GM15510 (cell line): ENCODE results near the gene PALB2.

ENCODE experiments used
- POLR2A ChIP-seq: IDR thresholded peaks from 3 replicates; pipeline ENCODE4 v1.6.1; 2011; ENCODE audit warnings: borderline replicate concordance; ENCODE audit not compliant: insufficient read length; ENCODE audit errors: extremely low read depth

The PALB2 gene

GRCh38 chr16:23597003-23597756 is 43.9 kb downstream of the PALB2 start:
- TF ChIP-seq POLR2A: no peak

DNA sequence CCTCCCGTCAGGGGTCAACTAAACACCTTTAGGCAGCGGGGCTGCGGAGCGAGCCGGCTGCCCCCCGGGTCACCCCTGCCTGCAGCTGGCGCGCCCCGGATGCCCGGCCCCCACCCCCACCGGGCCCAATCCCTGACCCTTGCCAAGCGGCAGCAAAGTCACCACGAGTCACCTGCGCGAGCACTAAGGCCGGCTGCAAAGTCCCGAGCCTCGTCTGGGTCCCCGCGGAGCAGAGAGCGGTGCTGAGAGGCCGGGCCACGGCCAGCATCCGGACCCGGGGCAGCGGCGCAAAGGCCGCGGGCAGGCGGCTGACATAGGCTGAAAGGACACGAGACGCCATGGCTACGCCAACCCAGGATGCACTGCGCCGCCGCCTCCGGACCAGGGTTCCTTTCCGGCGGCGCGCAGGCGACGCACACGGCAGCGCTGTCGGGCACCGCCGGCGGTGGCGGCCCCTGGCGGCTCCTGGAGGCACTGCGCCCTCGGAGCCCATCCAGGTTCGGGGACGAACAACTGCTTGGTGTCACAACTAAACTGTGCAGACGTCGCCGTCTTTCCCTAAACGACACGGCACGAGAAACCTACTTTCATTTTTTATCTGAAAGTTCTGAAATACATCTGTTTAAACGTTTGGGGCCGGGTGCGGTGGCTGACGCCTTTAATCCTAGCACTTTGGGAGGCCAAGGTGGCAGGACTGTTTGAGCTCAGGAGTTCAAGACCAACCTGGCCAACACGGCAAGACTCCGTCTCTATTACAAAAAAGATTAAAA is 45.0 kb downstream of the PALB2 start, which contains the start of gene NDUFAB1:
Gene NDUFAB1 (minus strand): TSS at position 366 of the 770 bp plus-strand sequence. CDS start 26 bp downstream, at position 340.
- TF ChIP-seq POLR2A: peak; percentile 79

DNA sequence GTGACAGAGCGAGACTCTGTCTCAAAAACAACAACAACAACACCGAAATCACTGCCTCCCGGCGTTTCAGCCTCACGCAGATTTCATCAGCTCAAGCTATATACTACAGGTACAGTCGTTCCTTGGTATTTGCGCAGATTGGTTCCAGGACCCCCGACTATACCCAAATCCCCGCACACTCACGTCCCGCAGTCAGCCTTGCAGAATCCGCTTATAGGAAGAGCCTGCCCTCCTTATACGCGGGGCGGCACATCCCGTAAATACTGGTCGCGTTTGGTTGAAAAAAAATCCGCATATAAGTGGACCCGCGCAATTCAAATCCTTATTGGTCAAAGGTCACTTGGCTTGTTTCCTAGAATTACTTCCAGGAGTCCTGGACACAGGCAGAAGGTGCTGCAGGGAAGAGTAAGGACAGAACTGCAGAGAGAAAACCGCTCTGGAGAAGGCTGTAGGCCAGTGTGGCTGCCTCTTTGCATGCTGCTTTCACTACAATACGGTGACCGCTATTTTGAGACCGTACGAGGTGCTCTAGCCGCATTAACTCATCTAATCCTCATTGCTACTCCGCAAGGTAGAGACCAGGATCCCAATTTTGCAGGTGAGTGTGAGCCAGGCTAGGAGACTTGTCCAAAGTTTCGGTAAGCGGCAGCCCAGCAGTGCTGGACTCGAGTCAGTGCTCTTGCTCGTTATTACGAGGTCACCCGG is 45.7 kb downstream of the PALB2 start:
- no peak for TF ChIP-seq POLR2A

DNA sequence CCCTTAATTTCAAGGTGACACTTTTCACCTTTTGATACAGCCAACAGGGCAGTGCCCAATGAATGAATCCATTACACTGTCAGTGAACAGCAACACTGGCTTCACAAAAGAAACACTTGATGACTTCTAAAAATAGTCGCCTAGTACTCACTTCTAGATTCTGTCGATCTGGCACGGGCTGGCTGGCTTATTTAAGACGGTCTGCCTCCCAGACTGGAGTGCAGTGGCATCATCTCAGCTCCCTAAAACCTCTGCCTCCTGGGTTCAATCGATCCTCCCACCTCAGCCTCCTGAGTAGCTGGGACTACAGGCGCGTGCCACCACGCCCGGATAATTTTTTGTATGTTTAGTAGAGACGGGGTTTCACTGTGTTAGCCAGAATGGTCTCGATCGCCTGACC is 46.9 kb downstream of the PALB2 start:
- TF ChIP-seq POLR2A: no peak

DNA sequence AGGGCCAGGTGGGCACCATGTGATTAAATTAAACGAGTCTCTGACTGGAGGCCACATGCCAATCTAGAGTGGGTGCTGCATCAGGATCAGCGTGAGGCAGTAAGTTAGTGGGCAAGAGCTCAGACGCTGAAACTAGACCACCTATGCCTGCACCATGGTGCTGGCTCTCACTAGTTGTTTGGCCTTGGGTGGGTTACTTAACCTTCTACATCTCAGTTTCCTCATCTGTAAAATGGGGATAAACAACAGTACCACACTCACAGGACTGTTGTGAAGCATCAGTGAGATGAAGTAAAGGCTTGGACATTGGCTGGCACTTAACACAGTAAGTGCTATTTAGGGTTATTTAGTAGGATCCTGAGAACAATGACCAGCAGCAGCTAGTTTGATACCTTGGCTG is 50.9 kb downstream of the PALB2 start:
- no peak for TF ChIP-seq POLR2A

DNA sequence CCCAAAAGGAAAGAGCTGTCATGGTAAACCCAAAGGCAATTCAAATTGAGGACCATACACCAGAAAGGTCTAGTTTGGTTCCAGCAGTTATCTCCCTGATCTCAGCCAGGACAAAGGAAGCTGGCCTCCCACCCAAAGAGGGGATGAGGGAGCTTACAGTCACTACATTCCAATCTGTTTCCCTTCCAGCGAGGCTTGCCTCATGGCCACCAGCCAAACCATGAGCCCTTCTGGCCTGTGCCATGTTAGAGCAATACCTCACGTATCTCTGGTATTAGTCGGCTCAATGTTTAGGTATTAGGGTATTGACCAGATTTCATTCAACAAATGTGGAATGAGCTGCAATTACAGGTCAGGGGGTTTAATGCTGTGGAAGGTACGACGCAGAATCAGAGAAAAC is 53.4 kb downstream of the PALB2 start:
- no peak for TF ChIP-seq POLR2A

DNA sequence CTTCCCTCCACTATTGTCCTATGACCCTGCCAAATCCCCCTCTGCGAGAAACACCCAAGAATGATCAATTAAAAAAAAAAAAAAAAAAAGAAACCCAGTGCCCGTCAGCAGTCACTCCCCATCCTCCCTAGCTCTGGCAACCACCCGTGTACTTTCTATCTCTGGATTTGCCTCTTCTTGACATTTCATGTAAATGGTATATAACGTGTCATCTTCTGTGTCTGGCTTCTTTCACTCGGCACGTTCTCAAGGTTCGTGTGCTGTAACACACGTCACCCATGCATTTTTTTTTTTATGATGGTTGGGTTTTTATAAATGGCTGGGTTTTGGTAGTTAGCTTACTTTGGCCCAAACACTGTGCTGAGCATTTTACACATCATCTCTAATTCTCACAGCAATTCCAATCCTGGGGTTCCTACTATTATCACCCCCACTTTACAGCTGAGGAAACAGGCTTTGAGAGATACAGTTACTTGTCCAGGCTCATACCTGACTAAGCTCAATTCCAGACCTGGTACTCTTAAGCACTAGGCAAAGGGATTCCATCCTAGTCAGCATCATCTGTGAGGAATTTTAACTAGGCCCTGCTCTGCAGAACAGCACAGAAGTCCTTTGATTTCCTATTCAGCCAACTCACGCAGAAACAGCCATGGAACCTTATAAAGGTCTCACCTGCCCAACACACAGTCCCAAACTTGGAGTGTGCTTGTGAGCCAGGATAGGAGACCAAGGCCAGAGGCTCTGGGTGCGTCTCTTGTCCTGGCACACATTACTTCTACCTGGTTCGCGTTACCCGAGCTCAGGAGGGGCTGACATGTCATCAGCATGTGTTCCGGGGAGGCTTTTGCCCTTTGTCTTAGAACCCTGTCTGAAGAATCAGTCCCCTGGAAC is 56.7 kb downstream of the PALB2 start:
- no peak for TF ChIP-seq POLR2A

- no peak for TF ChIP-seq POLR2A
These were observed 59.3 kb downstream of the PALB2 start for GRCh38 chr16:23581764-23582163.

DNA sequence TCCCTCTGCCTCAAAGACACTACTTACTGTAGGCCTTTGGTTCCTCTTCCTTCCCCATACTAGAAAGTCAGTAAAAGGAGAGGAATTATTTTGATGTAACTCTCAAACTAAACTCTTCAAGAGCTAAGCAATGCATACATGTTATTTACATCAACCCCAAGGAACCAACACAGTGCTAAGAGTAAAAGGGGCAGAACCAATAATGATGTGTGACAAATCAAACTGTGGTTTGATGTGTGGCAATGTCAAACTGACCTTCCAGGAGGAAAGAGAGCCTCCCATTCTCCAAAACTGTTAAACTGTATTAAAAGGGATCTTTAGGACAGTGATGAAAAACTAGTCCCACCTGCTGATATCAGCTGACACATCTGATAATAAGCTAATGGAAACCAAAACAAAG is 60.7 kb downstream of the PALB2 start:
- TF ChIP-seq POLR2A: no peak

DNA sequence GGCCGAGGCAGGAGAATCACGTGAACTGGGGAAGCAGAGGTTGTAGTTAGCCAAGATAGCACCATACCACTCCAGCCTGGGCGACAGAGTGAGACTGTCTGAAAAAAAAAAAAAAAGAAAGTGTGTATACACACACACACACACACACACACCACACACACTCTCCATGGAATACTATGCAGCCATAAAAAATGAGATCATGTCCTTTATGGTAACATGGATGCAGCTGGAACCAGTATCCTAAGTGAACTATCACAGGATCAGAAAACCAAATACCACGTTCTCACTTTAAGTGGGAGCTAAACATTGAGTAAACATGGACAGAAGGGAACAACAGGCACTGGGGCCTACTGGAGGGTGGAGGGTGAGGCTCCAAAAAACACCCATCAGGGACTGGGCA is 61.7 kb downstream of the PALB2 start:
- no peak for TF ChIP-seq POLR2A

DNA sequence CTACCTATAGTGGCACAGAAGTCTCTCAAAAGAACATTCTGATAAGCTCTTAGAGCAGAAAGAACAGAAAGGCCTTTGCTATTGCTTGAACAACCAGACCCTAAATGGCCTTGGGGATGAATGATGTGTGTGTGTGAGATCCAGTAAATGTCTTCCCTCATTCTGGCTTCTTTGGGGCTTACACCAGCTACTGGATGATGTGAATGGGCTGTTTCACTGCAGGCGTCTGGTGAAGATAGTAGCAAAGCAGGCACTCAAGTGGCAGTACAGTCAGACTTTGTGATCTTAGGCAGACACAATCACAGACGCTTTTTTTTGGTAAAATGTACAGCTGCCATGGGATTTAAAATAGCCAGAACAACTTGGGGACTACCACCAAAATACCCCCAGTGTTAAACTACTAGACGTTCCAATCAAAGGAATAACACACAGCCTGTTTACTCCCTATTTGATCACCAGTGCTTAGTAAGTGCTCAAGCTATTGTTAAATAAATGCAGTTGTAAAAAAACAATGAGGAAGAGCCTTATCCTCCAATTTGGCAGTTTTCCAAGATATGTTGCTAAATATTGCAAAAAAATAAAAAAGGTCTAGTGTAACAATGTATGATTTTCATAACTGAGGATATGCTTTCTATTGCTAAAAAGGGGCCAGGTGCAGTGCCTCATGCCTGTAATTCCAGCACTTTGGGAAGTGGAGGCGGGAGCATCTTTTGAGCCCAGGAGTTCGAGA is 62.8 kb downstream of the PALB2 start:
- TF ChIP-seq POLR2A: no peak

- TF ChIP-seq POLR2A: no peak
These were observed 63.6 kb downstream of the PALB2 start for GRCh38 chr16:23577493-23577892.

- TF ChIP-seq POLR2A: no peak
These were observed 65.3 kb downstream of the PALB2 start for GRCh38 chr16:23575834-23576233.

DNA sequence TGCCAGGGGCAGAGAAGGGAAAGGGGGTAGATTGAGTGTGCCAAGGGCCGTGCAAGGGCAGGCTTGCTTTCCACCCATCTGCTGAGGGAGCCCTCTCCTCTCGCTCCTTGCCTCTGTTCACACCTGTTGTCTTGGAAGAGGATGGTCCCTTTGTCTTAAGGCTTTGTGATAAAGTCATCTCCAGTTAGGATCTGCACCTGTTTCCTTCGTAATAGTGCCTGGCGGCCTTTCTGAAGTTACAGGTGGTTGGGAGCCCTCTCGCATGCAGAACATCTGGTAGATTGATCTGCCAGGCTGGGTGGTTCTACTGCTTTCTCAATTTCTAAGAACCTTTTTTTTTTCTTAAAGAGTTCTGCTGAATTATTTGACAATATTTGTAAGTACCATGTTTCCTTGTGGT is 67.3 kb downstream of the PALB2 start:
- no peak for TF ChIP-seq POLR2A
